Measurements from ENCODE around the gene QKI. TPM values are rescaled to one million over a fixed set of nuclear protein-coding genes. Genes with fewer than 3 reads are reported as not detected.

QKI gene
- total RNA-seq = 88.4 and 97.3 TPM in 2 replicates
- long read RNA-seq, full-length matches to known transcripts = 6 of 17 reads
- long read RNA-seq, partial matches to known transcripts = 4 of 17 reads
- long read RNA-seq, other reads (novel, unspliced or antisense) = 7 of 17 reads

DNA sequence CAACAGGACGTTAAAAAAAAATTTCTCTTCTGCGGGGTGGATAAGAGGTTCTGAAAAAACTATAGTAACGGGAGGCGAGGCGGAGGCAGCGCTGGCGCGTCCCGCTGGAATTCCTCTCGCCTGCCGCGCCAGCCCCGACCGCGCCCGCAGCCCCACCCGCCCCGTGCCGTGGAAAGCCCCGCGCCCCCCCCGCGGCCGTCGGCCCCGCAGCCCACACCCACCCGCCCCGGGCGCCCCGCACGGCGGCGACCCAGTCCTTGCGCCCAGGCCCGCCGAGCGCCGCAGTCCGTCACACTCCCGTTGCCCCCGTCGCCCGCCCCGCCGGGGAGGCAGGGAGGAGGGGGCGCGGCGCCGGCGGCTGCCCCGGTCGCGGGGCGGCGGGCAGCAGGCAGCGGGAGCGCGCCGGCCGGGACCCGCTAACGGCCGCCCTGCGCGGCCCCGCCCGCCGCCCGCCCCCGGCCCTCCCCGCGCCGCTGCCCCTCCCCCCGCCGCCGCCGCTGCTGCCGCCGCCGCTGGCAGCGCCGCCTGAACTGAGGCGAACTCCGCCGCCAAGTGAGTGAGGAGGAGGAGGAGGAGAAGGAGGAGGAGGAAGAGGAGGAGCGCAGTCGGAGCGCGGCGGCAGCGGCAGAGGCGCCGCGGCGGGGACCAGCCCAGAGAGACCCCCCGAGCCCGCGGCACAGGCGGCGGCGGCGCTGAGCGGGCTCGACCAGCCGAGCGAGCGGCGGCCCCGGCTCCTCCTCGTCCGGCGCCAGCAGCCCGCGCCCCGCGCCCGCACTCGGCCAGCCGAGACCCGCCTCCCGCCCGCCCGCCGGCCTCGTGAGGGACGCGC, at the start of gene QKI:
QKI (plus strand) TSS at position 602 of the 829 bp plus-strand sequence. CDS start 476 bp downstream, outside the sequence.
- peaks cover 3% of the 10 kb centered on the region for H3K9me3 Mint-ChIP-seq (ENCODE audit: low read depth)
- H3K27me3 Mint-ChIP-seq = no peaks in the 10 kb centered on the region
- TF ChIP-seq, protein P1, sequence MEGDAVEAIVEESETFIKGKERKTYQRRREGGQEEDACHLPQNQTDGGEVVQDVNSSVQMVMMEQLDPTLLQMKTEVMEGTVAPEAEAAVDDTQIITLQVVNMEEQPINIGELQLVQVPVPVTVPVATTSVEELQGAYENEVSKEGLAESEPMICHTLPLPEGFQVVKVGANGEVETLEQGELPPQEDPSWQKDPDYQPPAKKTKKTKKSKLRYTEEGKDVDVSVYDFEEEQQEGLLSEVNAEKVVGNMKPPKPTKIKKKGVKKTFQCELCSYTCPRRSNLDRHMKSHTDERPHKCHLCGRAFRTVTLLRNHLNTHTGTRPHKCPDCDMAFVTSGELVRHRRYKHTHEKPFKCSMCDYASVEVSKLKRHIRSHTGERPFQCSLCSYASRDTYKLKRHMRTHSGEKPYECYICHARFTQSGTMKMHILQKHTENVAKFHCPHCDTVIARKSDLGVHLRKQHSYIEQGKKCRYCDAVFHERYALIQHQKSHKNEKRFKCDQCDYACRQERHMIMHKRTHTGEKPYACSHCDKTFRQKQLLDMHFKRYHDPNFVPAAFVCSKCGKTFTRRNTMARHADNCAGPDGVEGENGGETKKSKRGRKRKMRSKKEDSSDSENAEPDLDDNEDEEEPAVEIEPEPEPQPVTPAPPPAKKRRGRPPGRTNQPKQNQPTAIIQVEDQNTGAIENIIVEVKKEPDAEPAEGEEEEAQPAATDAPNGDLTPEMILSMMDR (IDR thresholded peaks at IDR 0.05; ENCODE audit: unreplicated experiment) = no peak
- peak within 1 kb of the TSS; percentile 93 for H3K27ac Mint-ChIP-seq
- DNase-seq (ENCODE audit: low spot score, unreplicated experiment) = peak; percentile 51
- peak within 1 kb of the TSS; percentile 82 for H3K4me3 Mint-ChIP-seq (ENCODE audit: low read depth)
- peaks cover 3% of the 10 kb centered on the region for H3K36me3 Mint-ChIP-seq (ENCODE audit: insufficient read depth)
- H3K4me1 Mint-ChIP-seq (ENCODE audit: low read depth) = peaks cover 29% of the 10 kb centered on the region

- Mint-ChIP-seq H3K36me3 (ENCODE audit: insufficient read depth) (no peaks in the 10 kb centered on the region), H3K4me3 (ENCODE audit: low read depth) (no peak overlapping the region), H3K27me3 (peaks cover 8% of the 10 kb centered on the region), H3K27ac (no peak overlapping the region), H3K4me1 (ENCODE audit: low read depth) (peaks cover 11% of the 10 kb centered on the region), H3K9me3 (ENCODE audit: low read depth) (no peaks in the 10 kb centered on the region)
- TF ChIP-seq, protein P1 (IDR thresholded peaks at IDR 0.05; ENCODE audit: unreplicated experiment) = no peak
- DNase-seq (ENCODE audit: low spot score, unreplicated experiment) = no peak
These were observed 48.2 kb upstream of the QKI start for GRCh38 chr6:163366288-163366687.

- no peaks in the 10 kb centered on the region for H3K36me3 Mint-ChIP-seq (ENCODE audit: insufficient read depth)
- peaks cover 8% of the 10 kb centered on the region for H3K4me1 Mint-ChIP-seq (ENCODE audit: low read depth)
- H3K27ac Mint-ChIP-seq = no peak overlapping the region
- TF ChIP-seq, protein P1 (IDR thresholded peaks at IDR 0.05; ENCODE audit: unreplicated experiment) = no peak
- H3K9me3 Mint-ChIP-seq (ENCODE audit: low read depth) = no peaks in the 10 kb centered on the region
- no peak for DNase-seq (ENCODE audit: low spot score, unreplicated experiment)
- H3K27me3 Mint-ChIP-seq = peaks cover 8% of the 10 kb centered on the region
- H3K4me3 Mint-ChIP-seq (ENCODE audit: low read depth) = no peak overlapping the region
These were observed 46.9 kb upstream of the QKI start for GRCh38 chr6:163367497-163368183.

DNA sequence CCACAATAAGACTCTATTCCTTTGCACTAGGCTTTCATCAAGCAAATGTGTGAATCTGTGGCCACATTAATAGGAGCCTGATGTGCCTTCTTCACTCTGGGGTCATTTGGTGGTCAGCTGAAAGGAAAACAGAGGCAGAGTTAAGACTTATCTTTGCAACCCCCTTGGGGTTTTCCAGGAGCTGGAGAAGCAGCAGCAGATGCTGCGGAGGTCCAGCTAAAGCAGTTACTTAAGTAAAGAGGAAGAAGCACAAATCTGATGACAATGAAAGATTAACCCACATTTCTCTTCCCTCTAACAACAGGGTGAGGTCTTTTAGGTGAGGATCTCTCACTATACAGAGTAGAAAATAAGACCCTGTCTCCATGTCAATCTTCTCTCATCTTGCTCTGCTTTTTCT, 45.4 kb upstream of the QKI start:
- Mint-ChIP-seq H3K27me3 (peaks cover 8% of the 10 kb centered on the region), H3K4me1 (ENCODE audit: low read depth) (peaks cover 6% of the 10 kb centered on the region), H3K9me3 (ENCODE audit: low read depth) (no peaks in the 10 kb centered on the region), H3K27ac (no peak overlapping the region), H3K36me3 (ENCODE audit: insufficient read depth) (no peaks in the 10 kb centered on the region), H3K4me3 (ENCODE audit: low read depth) (no peak overlapping the region)
- no peak for DNase-seq (ENCODE audit: low spot score, unreplicated experiment)
- TF ChIP-seq, protein P1 (IDR thresholded peaks at IDR 0.05; ENCODE audit: unreplicated experiment) = no peak

DNA sequence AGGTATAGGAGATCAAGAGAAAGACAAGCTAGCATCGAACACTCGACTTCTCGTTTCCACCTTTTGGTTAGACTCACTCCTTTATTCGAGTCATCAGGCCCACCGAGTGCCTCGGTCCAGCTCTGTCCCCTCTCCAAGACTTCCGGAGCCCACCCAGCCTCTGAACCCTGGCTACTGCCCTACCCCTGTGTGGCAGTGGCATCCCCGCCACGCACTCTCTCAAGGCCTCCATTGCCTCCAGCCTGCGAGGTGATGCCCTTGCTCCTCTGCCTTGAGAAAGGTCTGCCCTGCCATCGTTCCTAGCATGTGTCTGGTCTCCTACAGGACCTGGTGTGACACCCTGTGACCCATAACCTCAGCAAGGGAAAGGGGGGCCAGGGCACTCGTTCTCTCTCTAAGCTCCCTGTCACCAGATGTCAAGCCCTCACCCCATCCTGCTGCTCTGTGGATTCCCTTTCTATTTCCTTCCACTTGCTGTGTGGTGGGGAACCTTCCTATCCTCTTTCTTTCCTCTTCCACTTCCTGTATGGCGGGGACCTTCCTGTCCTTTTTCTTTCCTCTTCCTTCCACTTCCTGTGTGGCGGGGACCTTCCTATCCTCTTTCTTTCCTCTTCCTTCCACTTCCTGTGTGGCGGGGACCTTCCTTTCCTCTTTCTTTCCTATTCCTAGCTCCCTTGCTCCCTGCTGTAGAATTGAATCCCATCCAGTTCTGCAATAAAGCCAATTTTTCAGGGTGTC, 44.7 kb upstream of the QKI start:
- DNase-seq (ENCODE audit: low spot score, unreplicated experiment) = no peak
- peaks cover 6% of the 10 kb centered on the region for H3K4me1 Mint-ChIP-seq (ENCODE audit: low read depth)
- no peak overlapping the region for H3K27ac Mint-ChIP-seq
- H3K36me3 Mint-ChIP-seq (ENCODE audit: insufficient read depth) = no peaks in the 10 kb centered on the region
- TF ChIP-seq, protein P1 (IDR thresholded peaks at IDR 0.05; ENCODE audit: unreplicated experiment) = no peak
- H3K9me3 Mint-ChIP-seq (ENCODE audit: low read depth) = no peaks in the 10 kb centered on the region
- no peak overlapping the region for H3K4me3 Mint-ChIP-seq (ENCODE audit: low read depth)
- peaks cover 8% of the 10 kb centered on the region for H3K27me3 Mint-ChIP-seq

All from progenitor cell of endocrine pancreas (in vitro differentiated cells).